HG02870 (cell line): ENCODE measurements around the gene FAM118B.

Experiments used
- ATAC-seq: cut with Tn5 transposase; IDR thresholded peaks from one replicate; pipeline ENCODE4 v1.9.1; 2021; ENCODE audit warnings: mild to moderate bottlenecking, moderate library complexity; ENCODE audit not compliant: unreplicated experiment

Gene FAM118B

DNA sequence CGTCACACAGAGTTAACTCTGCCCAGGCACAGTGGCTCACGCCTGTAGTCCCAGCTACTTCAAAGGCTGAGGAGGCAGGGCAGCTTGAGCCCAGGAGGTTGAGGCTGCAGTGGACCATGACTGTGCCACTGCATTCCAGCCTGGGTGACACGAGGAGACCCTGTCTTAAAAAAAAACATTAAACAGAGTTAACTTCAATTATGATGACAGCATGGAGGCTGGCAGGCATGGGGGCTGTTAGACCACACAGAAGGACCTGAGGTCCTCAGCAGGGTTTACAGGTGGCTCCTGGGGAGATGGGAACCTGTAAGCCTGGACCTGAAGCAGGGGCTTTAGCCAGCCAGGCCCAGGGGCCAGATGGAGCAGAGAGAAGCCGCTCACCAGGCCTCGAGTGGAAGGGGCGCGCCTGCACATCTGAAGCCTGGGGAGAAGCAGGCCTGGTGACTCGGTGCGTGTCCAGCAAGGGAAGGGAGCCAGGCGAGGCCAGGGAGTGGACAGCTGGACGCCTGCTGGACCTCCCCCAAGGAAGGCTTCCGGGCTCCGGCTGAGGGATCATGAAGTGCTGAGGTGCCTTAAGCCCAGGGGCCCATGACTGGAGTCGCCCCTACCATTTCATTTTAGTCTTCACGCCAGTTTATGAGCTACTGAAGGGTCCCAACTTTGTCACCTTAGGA lies 25.4 kb upstream of the FAM118B start:
- no peak for ATAC-seq

DNA sequence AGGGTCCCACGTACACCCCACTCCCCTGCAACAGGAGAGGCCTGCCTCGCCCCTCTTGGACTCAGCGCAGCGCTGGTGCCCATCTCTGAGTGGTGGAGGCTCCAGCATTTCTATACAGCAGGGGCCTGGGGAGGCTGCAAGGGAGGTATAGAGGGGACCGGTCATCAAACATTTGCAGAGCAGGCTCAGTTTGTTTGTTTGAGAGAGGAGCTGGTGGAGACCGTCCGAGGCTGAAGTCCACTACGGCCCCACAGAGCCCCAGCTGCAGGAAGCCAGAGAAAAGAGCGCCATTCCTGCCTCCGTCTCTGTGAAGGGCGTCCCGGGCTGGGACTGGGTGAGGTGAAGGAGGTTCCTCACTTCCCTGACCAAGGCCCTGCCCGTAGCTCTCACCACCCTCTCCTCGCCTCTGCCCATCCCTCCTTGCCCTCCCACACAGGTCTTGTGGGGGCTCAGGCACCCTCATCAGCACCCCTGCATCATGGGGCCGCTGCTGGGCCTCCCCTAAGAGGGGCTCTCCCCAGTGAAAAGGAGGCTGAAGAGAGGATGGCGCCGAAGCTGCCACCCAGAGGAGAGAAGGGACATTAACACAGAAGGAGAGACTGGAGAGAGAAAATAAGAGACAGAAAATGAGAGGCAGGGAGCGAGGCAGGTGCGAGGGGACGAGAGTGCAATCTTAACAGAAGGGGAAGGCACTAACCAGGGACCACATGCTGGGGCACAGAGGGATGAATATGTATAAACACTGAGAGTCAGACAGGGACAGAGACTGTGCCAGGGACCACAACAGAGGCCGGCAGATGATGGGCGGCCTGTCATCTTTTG lies 24.7 kb upstream of the FAM118B start:
- ATAC-seq: no peak

DNA sequence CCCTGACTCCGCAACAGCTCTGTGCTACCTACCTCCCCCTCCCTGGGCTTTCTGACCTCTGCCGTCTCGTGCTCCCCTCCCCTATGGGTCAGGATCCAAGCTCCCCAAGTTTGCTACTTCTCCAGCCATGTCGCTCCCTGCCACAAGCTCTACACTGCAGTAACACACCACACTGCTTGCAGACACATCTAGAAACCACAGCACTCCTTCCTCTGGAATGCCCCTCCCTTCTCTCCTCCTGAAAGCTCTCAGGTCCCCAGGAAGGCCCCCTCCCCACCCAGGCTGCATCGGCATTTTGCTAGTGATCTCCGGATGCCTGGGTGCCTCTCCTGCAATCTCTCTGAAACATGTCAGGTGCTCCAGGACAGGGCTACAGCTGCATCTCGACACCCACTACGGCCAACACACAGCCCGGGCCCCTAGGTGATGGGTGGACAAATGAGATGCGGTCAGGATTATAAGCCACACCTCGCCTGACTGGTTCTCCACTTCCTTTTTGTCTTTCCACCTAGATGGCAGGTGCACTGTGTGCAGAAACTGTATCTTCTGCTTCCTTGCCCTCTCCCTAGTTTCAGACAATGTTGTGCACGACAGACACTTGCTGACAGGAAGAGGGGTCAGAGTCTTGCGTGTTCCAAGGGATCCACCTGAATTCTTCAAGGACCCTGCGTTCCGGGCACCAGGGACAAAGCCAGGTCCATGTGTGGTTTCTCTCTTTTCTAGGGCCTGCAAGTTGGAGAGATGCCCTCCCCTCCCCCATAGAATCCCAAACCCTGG lies 23.1 kb upstream of the FAM118B start:
- peak; percentile 71 for ATAC-seq

DNA sequence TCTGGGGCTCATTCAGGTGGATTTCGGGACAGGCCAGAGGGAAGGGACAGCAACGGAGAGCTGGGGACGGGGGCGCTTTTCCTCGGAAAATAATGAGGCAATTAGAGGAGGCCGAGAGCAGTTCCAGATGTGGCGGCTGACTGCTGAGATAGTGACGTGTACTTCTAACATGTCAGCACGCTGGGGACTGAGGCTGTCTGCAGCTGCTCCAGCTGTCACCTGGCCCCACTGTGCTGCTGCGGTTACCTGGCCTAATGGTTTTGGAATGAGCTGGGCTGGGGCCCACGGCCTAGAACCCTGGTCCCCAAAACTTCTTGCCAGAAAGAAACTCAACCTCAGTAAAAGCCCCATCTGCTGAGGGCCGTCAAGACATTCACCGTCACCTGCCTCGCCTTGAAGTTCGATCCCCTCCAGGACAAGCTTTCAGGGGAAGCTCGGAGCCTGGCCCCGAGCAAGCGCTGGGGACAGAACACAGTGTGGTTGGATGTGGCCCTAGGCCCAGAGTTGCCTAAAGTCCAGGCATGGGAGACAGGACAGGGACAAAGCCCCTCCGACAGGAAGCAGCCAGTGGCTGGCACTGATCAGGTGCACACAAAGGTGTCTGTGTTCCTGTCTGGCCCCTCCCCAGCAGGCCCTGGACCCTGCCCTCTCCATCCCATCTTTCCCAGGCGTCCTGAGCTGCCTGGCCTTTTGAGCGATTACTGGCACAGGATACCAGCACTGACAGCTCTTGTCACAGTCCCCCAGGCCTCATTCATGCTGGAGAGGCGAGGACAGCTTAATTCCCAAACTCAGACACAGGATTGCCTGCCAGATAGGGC lies 22.3 kb upstream of the FAM118B start:
- ATAC-seq: peak; percentile 88

DNA sequence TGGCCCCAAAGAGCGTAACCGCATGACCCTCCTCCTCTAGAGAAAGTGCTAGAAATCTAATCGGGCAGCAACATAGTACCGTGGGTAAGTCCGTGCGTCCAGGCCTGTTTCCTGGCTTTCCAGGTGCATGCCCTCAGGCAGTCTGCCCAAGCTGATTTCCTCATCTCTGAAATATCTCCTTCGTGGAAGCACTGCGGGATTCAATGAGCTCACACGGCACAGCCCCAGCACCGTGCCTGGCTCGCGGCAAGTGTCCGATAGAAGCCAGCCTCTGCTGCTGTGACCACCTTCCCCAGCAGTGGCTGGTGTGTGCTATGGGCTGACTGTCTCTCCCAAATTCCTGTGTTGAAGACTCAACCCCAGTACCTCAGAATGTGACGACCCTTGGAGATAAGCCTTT lies 20.8 kb upstream of the FAM118B start:
- no peak for ATAC-seq

DNA sequence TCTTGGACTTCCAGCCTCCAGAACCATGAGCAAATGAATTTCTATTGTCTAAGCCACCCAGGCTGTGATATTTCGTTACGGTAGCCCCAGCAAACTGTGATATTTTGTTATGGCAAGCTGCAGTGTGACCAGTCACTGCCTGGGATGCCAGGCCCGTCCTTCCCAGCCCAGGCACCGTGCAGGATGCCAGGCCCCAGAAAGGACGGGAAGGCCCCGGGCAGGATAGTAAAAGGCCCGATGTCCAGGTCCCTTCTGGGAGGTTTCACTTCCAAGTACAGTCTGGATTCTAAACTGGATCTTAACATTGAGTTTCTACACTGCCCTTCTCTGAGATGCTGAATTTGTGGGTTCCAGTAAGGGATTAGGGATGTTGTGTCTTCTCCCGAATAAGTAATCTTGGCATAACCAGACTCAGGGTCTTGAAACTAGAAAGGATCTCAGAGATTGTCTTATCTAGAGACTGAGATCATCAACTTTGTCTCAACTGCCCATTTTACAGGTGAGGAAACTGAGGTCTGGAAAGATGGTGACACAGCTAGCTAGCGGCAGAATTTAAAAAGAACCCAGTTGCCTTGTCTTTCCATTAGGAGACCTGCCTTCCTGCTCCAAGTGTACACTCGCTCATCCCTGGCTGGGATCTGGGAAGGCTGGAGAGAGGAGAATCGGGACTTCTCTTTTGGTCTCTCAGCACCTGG lies 20.1 kb upstream of the FAM118B start:
- ATAC-seq: no peak

DNA sequence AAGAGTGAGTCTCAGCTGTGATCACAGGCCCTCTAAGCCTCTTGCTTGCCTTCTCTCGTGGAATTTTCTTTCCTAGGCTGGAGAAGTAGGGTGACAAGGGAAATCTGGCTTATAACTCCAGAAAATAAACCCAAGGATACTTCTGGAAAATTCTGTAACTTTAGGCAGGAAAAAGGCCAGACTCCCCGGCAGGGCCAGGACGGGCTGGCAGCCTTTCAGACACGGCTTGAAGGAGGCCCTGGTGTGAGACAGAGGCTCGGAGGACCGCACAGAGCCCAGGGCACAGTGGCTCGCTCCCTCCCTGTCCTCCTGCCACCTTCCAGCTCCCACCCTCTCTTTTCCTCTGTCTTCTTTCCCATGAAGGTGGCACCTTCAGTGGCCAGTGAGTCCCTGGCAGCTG lies 19.2 kb upstream of the FAM118B start:
- no peak for ATAC-seq

DNA sequence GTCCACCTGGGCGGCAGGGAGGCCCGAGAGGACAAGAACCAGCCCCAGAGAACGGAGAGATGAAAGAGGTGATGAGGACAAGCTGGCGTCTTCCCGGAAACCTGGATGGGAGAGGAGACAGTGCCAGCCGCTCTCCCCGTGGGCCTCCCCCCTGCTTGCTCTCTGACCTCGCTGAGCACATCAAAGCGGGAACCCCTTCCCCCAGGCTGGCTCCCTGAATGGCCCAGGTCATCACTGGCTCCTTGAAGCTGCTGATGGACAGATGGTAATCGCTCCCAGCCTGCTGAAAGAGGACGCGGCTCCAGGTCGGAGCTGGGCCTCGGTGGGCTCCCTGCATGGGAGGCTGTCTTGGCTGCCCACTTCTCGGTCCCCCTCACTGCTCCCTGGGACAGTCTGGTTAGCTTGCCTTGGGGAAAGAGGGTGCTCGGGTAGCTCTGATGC lies 18.5 kb upstream of the FAM118B start:
- ATAC-seq: no peak

DNA sequence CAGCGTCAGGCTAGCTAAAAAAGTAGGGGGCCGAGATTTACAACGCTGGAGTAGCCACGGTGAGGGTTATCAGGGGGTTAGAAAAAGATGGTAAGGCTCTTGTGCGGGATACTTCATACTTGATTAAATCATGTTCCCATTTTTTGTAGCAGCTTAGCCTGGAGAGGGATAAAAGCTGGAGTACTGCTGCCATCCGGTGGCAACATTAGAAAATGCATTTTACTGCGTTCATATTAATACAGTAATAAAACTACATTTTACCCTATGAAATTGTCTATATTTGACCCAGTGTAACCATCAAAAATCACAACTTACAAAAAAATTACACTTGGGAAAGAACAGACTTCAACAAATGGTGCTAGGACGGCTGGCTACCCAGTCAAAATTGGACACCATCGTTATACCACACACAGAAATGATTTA lies 17.4 kb upstream of the FAM118B start:
- no peak for ATAC-seq

DNA sequence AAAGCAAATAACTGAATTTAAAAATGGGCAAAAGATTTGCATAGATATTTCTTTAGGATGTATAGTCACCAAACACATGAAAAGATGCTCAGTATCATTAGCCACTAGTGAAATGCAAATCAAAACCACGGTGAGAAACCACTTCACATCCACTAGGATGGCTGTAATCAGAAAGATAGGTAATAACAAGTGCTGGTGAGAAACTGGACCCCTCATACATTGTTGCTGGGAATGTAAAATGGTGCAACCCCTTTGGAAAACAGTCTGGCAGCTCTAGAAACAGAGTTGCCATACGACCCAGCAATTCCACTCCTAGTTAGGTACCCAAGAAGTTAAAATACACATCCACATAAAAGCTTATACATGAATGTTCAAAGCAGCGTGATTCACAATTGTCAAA lies 16.5 kb upstream of the FAM118B start:
- ATAC-seq: no peak

DNA sequence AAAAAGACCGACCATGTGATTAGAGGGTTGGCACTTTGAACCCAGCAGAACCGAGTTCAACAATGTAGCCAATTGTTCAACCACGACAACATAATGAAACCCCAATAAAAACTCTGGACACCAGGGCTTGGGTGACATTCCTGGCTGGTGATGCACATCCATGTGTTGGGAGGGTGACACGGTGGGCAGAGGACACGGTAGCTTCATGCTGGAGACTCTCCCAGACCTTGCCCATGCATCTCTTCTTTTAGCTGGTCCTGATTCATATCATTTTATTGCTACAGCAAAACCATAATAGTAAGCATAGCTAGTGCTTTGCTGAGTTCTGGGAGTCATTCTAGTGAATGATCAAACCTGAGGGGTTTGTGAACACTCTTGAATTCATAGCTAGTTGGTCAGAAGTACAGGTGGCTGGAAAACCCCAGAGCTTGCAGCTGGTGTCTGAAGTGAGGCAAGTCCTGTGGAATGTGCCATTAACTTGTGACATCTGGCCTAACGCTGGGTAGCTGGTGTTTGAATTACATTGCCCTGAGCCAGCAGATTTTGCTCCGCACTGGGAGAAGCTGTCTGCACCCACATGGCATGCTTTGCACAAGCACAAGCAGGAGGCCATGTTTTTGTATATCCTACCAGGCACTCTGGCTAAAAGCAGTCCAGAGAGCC lies 14.2 kb upstream of the FAM118B start:
- no peak for ATAC-seq

DNA sequence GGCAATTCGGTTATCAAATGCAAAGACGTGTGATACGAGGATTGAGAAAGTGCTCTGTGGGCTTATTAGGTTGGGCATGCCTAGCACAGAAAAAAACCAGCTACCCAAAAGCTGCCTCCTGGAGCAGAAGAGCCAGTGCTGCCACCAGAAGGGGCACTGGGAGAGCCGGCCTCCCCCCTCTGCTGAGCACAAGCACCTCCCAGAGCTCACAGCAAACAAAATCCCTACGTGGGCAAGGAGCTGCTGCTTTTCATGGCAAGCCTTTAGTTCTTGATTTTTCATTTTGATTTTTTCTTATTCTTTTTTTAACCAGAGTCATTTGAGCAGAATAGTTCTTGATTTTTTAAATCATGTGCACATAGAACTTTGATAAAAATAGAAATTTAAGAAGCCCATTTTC lies 12.9 kb upstream of the FAM118B start:
- ATAC-seq: no peak

DNA sequence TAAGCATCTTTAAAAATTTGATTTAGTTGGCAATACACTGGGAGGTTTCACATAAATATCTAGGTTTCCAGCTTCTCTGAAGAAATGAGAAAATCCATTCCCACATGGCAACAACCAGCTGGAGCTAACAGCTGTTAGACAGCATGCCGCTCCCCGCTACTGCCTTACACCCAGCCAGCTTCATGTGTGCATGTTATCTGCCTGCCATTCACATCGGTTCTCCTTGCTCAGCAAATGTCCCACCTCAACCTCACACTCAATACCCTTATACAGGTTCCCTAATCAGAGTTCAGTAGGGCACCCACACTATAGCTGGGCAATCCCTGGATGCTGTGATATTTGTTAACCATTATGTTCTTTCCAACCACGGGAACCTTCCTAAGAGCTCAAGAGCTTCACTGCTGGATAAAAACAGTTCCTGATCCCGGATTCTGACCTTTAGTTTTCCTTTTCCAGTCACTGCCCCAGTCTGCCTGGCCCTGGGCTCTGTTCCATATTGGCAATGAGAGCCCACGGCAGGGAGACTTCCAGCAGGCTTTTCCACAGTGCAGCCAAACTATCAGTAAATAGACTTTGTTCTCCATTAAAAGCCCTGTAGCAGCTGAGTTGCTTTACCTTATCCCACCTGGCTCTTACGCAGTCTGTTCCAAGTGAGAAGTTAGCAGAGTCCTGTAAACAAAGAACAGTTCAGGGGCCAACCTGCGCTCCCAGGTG lies 8.8 kb upstream of the FAM118B start:
- ATAC-seq: no peak

DNA sequence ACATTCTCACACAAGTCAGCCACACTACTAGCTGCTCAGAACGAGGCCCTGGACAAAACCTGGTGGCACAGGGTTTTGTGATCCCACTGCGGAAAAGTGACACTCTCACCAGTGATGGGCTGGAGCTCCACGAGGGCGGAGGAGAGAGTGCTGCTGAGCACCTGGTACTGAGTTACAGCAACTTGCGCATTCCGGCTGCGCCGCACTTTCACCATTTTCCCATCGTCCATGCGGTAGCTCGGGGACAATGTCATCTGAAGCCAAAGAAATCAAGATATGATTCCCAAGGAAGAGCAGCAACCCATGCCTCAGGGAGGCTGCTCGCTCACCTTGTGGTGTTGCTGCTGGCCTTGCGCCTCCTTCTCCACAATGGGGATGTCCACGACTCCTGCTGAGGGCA lies 6.2 kb upstream of the FAM118B start:
- no peak for ATAC-seq

DNA sequence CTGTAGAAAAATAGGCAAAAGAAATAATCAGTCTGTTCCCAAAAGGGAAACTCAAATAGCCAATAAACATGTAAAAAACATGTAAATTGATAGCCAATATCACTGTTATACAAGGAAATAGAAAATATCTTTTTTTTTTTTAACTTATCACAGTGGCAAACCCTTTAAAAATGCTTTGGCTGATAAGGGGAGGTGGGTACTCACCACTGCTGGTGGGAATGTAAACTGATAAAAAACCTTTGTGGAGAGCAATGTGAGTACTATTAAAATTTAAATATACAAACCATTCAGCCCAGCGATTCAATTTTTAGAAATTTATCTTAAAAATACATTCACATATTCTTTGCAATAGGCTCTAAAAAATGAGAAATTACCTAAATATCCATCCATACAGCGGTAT lies 3.7 kb upstream of the FAM118B start:
- no peak for ATAC-seq

DNA sequence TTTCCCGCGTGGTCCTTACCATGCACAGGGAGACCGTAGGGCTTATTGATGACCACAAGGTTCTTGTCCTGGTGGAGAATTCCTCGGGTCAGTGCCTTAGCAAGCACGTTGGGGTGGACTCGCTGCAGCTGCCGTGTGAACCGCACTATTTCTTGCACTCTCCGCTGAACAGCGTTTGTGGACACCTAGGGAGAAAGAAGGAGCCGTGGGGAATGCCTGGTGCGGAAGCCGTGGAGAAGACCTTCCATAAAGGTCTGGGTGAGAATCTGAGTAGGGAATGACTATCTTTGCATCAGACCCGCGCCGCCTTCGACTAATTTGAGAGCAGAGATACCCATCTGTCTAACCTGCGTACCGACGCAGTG lies 729 bp upstream of the FAM118B start:
- no peak for ATAC-seq

DNA sequence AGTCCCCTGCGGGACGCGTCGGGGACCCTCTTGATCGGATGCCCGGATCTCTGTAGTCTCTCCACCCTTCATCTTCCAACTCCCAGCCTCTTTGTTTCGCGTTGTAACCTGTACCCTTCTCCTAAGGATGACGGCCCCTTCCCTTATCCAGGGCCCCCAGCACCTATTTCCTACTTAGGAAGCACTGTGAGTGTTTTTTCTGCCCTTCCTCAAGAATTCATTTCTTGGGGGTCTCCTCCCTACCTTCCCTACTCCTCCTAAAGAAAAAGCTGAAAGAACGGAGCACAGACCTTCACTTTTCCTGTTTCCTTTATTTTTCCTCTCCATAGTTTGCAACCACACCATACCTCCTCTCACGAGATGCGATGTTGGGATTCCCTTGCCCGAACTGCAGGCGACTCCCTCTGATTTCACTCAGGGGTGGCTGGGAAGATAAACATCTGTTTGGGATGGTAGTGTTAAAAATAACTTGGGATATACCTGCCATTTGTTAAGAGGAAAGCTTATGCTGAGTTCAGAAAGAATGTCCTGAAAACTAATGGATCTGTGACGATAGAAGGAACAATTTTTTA lies 593 bp downstream of the FAM118B start:
- ATAC-seq: no peak

DNA sequence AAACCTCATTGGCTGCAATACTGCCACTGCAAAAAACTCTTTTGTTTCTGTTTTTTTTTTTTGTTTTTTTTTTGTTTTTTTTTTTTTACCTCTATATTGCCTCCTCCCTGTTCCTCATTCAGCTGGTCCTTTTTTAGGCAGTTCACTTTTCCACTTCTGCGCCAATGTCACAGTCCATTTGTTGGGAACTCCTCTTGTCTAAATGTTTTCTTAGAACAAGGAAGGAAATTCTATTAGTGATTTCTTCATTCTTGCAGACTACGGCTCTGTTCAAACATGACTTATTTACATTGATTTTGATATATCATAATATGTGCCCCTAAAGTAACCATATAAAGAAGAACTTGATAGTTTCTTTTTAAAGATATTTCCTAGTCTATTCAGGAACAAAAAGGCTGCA lies 2.9 kb downstream of the FAM118B start:
- ATAC-seq: no peak

DNA sequence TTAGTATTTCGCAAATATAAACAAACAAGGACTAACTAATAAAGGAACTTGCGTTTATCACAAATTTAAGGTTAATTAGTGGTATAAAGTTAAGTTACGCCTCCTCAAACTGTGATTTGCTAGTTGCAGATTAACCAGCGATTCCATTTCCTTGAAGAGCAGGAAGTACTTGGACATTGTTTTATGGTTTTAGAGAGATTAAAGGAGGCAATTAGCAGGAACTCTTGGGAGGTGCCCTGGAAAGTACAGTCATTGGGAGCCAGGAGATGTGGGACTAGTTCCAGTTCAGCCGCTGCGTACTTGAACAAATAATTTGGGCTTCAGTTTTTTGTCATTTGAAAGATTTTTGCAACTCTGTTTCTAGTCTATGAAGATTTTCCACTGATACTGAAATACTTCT lies 3.3 kb downstream of the FAM118B start:
- ATAC-seq: no peak
